NCI-H146 treated with DMSO at 0.1 percent for 48 hours (cell line): ENCODE measurements around the gene CPLX3.

Experiments
- DNase-seq: peaks from one replicate; lab custom pipeline; 2025; ENCODE audit not compliant: unreplicated experiment; lab: John Stamatoyannopoulos, UW

The CPLX3 gene

GRCh38 chr15:74869726-74870407 lies 43.4 kb downstream of the CPLX3 start:
- DNase-seq = no peak

DNA sequence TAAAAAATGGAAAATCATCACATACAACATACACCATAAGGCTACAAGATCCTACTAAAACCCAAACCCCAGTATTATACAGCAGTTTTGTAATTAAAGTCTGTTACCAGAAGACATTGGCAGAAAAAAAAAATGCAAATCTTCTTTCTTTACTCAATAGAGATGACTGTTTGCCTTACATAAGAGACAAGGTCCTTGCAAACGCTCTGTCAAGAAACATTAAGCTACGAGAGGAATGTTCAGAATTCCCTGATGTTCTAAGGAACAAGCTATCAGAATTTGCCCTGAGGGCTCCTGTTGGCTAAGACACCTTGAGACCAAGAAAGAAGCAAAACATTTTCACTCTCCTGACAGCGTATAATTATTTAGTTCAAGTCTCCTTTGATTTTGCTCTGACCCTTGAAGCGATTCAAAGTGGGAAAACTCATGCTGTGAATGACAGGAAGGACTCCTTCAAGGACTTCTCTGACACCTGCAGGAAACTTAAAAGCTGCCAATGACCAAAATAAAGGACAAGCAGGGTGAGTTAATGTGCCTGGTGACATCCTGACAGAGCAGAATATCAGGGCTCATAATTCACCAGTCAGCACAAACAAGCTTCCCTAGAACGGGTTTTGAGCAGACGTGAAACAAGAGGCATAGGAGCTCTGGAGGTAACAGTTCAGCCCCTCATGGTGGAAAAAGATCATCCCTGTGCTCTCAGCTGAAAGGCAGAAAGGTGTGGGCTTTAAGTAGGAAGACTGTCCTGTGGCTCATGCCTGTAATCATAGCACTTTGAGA lies 44.2 kb downstream of the CPLX3 start:
- DNase-seq = no peak

DNA sequence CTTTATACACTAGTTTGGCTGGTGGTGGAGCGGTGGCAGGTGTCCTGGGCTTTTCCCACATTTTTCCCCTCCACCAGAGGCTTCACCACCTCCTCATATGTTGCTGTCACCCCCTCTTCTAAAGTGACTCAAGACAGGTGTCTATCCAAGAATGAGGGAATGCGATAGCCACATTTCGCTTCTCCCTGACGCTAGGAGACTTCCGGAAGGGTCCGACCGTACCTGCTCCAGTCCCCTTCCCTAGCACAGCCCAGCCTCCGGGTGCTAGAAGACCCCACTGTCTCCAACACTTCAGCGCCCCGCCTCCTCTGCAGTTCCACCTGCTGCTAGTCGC lies 46.2 kb downstream of the CPLX3 start:
- no peak for DNase-seq

DNA sequence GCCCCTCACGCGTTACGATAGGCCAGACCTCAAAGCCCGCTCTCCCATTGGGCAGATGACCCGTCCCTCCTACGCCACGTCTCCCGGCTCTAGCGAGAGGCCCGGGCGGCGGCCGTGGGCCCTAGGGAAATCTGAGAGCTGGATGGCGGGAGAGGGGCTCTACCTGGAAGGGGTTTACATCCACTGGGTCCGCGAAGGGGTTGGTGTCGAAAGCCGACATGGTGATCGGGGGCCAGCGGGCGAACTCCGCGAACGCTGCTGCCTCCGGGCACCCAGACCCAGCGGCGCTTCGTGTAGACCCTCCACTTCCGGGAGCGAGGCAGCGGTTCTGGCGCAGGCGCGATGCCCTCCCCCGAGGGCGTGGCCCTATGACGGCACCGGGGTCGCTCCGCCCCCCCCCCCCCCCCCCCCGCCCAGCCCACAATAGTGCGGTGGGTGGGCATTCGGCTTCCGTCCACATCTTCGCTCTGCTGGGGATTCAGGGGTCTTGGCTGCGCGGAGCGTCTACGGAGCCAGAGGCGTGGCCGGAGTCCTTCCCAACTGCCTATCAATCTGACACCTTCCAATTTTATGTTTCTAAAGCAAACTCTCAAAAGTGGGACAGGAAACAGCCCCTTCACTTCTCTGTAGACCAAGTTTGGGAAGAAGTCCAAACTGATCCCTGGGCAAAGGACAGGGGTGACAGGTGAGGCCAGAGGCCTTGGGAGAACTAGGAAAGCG lies 46.8 kb downstream of the CPLX3 start, which contains the start of gene SCAMP2:
TSS of gene SCAMP2 (minus strand) at position 330 of the 720 bp plus-strand sequence. CDS start at position 220, 110 bp downstream.
- DNase-seq = peak; percentile 79

DNA sequence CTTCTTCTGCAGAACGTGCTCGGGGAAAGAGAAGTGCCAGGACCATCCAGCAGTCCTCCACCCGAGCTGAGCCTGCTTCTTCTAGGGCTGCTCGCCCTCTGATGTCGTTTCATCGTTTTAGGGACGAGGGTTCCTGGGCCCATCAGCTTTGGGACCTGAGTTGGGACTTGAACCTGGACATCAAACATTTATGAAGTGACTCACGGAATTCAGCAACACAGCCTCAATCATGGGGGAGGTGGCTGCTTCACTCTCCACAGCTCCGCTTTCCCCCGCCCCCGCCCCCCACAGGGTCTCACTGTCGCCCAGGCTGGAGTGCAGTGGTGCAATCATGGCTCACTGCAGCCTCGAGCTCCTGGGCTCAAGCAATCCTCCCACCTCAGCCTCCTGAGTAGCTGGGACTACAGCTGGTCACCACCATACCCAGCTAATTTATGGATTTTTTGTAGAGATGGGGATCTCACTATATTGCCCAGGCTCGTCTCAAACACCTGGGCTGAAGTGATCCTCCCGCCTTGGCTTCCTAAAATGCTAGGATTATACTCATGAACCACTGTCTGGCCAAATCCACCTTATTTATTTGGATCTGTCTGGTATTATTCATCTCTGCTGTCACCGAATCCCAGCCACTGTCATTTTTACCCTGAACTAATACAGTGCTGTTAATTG lies 47.5 kb downstream of the CPLX3 start:
- DNase-seq = no peak

DNA sequence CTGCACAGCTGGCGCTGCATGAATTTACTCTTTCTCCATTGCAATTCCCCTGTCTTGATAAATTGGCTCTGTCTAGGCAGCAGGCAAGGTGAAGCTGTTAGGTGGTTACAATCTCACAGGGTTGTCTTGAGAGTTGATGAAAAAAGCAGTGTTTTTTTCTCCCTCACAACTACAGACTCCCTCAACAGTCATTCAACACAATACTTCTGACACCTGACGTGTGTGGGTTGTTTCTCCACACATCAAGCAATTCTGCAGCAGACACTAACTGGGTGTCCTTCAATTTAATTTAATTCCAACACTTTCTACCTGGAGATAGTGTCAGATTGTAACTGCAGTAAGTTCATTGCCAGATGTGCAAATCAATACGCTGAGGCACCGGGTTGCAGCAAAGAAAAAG lies 51.8 kb downstream of the CPLX3 start:
- no peak for DNase-seq
